ENCODE data around the gene SARNP. TPM values are rescaled to one million over a fixed set of nuclear protein-coding genes. Genes with fewer than 3 reads are reported as not detected.
A peak's percentile ranks its signal among the peaks of the same experiment; 100 is the strongest.

SARNP gene
- total and polyA plus RNA-seq, 10 of the 15 experiments (the other 5 are each of a cell fraction or from before 2014, with no cell fraction given): 77.6 to 445 (median 188) TPM

GRCh38 chr12:55728939-55729818, 88.3 kb downstream of the SARNP start, which contains the start of gene CD63 (continued):
- TF ChIP-seq SP1 (IDR thresholded peaks at IDR 0.05; ENCODE audit: low read depth, low read length) (peak; percentile 28), ATF7 (IDR thresholded peaks at IDR 0.05; ENCODE audit: low read depth) (no peak), TCF7 (IDR thresholded peaks at IDR 0.05; ENCODE audit: borderline replicate concordance) (no peak), USF1 (IDR thresholded peaks at IDR 0.05; ENCODE audit: borderline replicate concordance, extremely low read length, insufficient read depth, low read depth, low read length) (peak; percentile 88), CBX3 (IDR thresholded peaks at IDR 0.05; ENCODE audit: borderline replicate concordance, low read depth) (no peak), MLLT1 (IDR thresholded peaks at IDR 0.05) (peak; percentile 59; the same call in 1 of the 2 replicates), ZNF24 (IDR thresholded peaks at IDR 0.05) (no peak), RELB (IDR thresholded peaks at IDR 0.05; ENCODE audit: low read depth) (peak; percentile 57), CBX5 (IDR thresholded peaks at IDR 0.05; ENCODE audit: low read depth) (no peak), RELA (IDR thresholded peaks at IDR 0.05; ENCODE audit: borderline replicate concordance, partially characterized antibody) (peak; percentile 15), TCF3 (IDR thresholded peaks at IDR 0.05; ENCODE audit: borderline replicate concordance, insufficient read depth, low read depth, low read length) (peak; percentile 87), SRF (IDR thresholded peaks at IDR 0.05; ENCODE audit: low read depth in 2 of 2, low read length in 2 of 2) (no peak), EZH2 (IDR thresholded peaks at IDR 0.05; ENCODE audit: borderline replicate concordance, control insufficient read depth, low read depth, low read length) (no peak), REST (IDR thresholded peaks at IDR 0.05; ENCODE audit: low read depth, low read length) (peak; percentile 37; the same call in 1 of the 2 replicates), TARDBP (IDR thresholded peaks at IDR 0.05; ENCODE audit: borderline replicate concordance) (peak; percentile 57; the same call in 1 of the 2 replicates), ZNF687 (IDR thresholded peaks at IDR 0.05) (peak; percentile 71; the same call in 1 of the 2 replicates)

Data from GM12878 (cell line).